Stromal cell of bone marrow (primary cell): ENCODE results near the gene DNAH6.
A peak's percentile ranks its signal among the peaks of the same experiment; 100 is the strongest.

Experiments
- DNase-seq: peaks from one replicate; pipeline ENCODE4 v3.0.0-alpha.2; 2012; ENCODE audit warnings: low read depth

Gene DNAH6

DNA sequence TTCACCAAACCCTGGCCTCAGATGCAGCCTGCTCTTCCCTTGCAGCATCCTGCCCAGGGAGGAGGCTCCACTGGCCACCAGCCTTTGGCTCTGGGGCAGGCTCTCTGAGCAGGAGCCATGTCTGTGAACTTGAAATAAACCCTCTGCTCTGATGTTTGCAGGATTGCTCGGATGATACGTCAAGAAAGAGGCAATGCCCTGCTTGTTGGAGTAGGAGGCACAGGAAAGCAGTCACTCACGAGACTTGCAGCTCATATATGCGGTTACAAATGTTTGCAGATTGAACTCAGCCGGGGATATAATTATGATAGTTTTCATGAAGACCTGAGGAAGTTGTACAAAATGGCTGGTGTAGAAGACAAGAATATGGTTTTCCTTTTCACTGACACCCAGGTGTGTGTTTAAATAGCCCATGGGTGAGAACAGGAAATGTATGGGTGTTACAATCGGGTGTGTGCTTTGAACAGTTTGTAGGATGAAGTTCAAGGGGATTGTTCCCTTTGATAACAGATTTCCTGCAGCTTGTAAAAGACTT lies 177.9 kb downstream of the DNAH6 start:
- DNase-seq: no peak

DNA sequence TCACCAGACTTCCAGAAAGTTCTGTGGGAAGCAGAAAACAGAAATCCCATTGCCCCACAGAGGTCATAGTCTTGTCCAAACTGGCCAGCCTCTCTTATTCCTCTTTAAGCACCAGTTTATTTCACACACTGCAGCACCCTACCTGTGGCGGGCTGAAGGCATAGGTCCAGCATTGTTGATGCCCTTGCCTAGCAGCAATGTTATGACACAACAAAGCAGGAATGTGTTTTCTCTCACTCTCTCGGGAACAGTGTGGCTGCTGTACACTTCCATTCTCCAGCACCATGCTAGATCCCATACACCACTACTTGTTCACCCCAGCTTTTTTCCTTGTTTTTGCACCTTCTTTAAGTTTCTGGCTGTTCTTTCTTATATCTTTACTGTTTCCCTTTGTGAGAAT lies 181.6 kb downstream of the DNAH6 start:
- DNase-seq: no peak

- DNase-seq: no peak
These were observed 183.7 kb downstream of the DNAH6 start for GRCh38 chr2:84700006-84700405.

- DNase-seq: peak; percentile 88
These were observed 185.6 kb downstream of the DNAH6 start for GRCh38 chr2:84701880-84702279.

- DNase-seq: no peak
These were observed 186.6 kb downstream of the DNAH6 start for GRCh38 chr2:84702941-84703340.

DNA sequence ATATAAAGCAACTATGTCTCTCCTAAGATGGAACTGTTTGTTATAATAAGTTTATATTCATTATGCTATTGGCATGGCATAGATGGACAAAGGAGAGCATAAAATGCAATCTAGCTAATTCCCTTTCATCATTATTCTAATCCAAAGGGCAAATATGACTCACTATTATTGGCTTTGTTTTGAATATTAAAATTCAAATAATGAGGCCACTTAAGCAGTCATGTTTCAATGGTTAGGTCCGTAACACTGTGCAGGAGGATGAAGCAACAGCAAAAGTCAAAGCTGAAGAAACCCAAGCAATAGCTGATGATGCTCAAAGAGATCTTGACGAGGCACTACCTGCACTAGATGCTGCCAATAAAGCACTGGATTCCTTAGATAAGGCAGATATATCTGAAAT lies 187.5 kb downstream of the DNAH6 start:
- no peak for DNase-seq

DNA sequence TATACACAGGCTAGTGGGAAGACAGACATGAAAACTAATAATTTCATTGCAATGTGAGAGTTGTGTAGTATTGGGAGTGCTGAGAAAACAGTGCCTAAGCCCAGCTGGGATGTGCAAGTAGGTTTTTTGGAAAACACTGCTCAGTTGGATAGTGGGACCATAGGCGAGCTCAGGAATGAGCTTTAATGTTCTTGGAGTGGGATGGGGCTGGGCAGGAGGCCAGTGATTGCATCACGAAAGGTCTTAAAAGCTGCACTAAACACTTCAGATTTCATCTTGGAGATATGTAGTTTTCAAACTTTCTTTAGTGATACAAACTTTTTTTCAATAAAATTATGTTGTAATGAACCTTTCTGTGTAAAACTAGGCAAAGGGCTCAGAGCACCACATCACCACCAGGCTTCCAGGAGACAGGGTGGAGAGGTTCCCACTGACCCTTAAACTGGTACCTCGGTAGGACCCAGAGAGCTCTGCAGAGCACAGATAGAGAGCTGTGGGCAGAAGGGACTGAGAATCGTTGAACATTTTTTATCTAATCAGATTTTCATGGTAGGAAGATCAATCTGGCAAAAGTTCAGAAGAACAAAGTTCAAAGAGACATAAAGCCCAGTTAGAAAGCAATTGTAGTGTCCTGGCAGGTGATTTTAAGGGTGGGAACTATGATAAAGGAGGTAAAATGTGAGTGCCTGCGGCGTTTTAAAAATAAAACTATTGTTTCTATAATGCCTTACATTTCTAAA lies 188.4 kb downstream of the DNAH6 start:
- DNase-seq: peak; percentile 3

- no peak for DNase-seq
These were observed 189.6 kb downstream of the DNAH6 start for GRCh38 chr2:84705858-84706257.

- no peak for DNase-seq
These were observed 192.1 kb downstream of the DNAH6 start for GRCh38 chr2:84708442-84708841.

DNA sequence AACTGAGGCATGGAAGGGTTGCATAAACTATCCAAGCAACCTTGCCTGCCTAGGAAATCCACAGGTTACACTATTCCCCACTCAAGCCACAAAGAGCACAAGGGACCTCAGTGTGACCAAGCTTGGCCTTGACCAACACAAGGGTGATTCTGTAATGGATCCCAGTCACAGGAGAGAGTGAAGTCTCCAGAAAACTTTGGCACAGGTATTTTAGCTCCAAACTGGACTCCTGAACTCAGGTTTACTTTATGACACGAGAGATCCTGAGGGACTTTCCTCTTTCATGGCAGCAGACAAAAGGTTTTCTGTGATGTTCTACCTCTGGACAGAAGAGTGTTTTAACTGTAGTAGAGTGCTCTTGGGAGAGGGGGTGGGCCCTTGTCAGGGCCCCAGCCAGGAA lies 195.4 kb downstream of the DNAH6 start:
- DNase-seq: no peak

GRCh38 chr2:84713441-84713840 lies 197.1 kb downstream of the DNAH6 start:
- DNase-seq: peak; percentile 11

GRCh38 chr2:84716564-84716963 lies 200.3 kb downstream of the DNAH6 start:
- DNase-seq: no peak

- DNase-seq: no peak
These were observed 201.0 kb downstream of the DNAH6 start for GRCh38 chr2:84717302-84717701.

DNA sequence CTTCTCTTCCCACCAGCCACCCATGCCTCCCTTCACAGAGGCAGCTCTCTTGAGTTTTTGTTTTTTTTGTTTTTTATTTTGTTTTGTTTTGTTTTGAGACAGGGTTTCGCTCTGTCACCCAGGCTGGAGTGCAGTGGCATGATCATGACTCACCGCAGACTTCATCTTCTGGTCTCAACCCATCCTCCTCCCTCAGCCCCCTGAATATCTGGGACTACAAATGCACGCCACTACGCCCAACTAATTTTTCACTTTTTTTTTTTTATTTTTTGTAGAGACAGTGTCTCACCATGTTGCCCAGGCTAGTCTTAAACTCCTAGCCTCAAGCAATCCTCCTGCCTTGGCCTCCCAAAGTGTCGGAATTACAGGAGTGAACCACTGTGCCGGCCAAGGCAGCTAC lies 203.1 kb downstream of the DNAH6 start:
- DNase-seq: no peak

GRCh38 chr2:84723831-84724230 lies 207.5 kb downstream of the DNAH6 start:
- no peak for DNase-seq

- no peak for DNase-seq
These were observed 209.4 kb downstream of the DNAH6 start for GRCh38 chr2:84725717-84726116.

- DNase-seq: no peak
These were observed 211.0 kb downstream of the DNAH6 start for GRCh38 chr2:84727315-84727714.

GRCh38 chr2:84729224-84729623 lies 212.9 kb downstream of the DNAH6 start:
- DNase-seq: no peak

DNA sequence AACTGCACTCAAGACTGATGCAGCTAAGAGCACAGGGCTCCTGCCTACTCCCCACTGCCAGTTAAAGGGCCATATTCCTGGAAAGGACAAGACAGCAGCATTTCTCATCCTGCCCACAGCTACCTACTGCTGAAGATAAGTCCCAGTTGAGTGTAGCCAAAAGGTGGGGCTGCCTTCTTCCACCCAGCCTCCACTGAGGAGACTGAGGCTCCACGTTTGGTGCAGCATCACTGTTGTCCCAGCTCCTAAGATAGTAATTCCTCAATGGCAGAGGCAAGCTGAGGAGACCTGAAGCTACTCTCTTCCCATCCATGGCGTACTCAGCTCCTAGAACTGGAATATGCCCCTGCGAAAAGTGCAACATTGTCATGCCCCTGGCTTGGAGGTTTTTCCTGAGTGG lies 214.9 kb downstream of the DNAH6 start:
- DNase-seq: no peak

GRCh38 chr2:84732897-84733778 lies 216.8 kb downstream of the DNAH6 start:
- no peak for DNase-seq

GRCh38 chr2:84735389-84735788 lies 219.1 kb downstream of the DNAH6 start:
- DNase-seq: no peak

DNA sequence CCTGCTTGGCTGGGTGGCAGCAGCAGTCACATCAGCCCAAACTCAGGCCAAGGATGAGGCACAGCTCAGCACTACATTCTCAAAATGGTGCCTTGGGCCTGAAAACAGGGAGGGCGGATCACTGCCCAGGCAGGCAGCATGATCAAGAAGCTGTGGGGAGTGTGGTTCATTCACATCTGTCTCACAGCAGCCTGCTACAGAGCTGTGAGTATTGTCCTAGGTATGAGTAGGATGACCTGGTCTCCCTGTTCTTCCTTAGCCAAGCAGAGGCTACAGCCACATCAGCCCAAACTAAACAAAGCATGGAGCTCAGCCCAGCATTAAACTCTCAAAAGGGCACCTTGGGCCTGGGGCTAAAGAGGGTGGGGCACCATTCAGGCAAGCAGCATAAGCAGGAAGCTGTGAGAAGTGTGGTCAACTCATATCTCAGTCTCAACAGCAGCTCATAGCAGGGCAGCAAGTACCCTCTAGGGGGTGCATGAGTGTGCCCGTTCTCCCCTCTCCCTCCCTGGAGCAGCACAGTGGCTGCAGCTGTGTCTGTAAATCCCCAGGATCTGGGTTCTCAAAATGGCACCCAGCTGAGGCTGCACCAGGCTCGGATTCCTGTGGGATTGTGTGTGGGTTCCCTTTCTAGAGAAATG lies 225.0 kb downstream of the DNAH6 start:
- no peak for DNase-seq

DNA sequence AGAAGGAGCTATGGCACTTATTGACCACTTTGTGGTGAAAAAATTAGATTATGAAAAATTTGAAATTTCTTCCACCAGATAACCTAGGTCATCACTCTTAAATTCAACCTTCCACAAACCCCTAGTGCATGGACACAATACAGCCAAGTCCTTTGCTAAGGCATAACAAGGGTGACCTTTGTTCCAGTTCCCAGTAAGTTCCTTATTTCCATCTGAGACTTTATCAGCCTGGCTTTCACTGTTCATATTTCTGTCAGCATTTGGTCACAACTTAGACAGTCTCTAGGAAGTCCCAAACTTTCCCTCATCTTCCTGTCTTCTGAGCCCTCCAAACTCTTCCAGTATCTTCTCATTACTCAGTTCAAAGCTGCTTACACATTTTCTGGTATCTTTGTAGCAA lies 232.0 kb downstream of the DNAH6 start:
- DNase-seq: no peak
